GM12873 (cell line): ENCODE results near the gene LHB.

Source experiments
- TF ChIP-seq, protein P1 (sequence below): IDR thresholded peaks from 2 replicates; pipeline ENCODE4 v1.5.1; 2012; ENCODE audit warnings: low read depth, mild to moderate bottlenecking, moderate library complexity, low read length, control low read depth; ENCODE audit not compliant: insufficient read depth; ENCODE audit errors: missing control alignments

Gene LHB

GRCh38 chr19:48977061-48977460, 39.8 kb downstream of the LHB start:
- TF ChIP-seq, protein P1, sequence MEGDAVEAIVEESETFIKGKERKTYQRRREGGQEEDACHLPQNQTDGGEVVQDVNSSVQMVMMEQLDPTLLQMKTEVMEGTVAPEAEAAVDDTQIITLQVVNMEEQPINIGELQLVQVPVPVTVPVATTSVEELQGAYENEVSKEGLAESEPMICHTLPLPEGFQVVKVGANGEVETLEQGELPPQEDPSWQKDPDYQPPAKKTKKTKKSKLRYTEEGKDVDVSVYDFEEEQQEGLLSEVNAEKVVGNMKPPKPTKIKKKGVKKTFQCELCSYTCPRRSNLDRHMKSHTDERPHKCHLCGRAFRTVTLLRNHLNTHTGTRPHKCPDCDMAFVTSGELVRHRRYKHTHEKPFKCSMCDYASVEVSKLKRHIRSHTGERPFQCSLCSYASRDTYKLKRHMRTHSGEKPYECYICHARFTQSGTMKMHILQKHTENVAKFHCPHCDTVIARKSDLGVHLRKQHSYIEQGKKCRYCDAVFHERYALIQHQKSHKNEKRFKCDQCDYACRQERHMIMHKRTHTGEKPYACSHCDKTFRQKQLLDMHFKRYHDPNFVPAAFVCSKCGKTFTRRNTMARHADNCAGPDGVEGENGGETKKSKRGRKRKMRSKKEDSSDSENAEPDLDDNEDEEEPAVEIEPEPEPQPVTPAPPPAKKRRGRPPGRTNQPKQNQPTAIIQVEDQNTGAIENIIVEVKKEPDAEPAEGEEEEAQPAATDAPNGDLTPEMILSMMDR, result no peak

- TF ChIP-seq, protein P1, result no peak
Measured at GRCh38 chr19:48975947-48976847, 40.7 kb downstream of the LHB start.

GRCh38 chr19:48970923-48971395, 45.9 kb downstream of the LHB start:
- TF ChIP-seq, protein P1, result peak; percentile 99

- TF ChIP-seq, protein P1, result no peak
Measured at GRCh38 chr19:48970139-48970766, 46.6 kb downstream of the LHB start.

DNA sequence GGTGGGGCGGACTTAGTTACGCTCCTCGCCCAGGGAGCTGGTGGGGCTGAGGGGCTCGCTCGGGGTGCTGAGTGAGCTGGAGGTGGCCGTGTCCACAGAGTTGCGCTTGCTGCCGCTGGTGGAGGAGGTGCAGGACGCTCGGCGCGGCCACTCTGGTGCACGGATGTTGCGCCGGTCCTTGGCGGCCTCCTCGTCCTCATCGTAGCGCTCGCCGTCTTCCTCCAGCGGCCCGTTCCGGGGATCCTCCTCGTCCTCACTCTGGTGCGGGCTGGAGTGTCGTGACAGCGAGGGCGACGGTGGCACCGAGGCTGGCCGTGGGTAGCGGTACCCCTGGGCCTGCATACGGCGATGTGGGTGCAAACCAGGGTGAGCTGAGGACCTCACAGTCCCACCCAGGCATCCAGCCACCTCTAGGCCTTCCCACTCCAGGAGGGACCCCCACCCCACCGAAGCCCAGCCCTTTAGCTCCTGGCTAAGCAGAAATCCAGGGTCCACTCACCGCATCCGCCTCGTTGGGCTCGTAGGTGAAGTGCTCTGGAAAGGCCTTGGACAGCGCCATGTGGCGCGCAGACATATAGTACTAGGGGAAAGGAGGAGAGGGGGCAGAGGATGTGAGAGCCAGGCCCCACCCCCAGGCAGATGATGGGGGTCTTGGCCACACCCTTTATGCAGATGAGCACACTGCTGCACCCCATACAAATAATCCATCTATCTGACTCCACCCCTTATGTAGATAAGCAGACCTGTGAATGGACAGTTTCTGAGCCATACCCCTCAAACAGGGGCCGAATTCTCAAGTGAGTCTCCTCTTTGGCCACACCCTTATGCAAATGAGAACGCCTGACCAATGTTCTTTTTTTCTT, 47.4 kb downstream of the LHB start:
- TF ChIP-seq, protein P1, result no peak

GRCh38 chr19:48968813-48969218, 48.1 kb downstream of the LHB start:
- TF ChIP-seq, protein P1, result no peak

DNA sequence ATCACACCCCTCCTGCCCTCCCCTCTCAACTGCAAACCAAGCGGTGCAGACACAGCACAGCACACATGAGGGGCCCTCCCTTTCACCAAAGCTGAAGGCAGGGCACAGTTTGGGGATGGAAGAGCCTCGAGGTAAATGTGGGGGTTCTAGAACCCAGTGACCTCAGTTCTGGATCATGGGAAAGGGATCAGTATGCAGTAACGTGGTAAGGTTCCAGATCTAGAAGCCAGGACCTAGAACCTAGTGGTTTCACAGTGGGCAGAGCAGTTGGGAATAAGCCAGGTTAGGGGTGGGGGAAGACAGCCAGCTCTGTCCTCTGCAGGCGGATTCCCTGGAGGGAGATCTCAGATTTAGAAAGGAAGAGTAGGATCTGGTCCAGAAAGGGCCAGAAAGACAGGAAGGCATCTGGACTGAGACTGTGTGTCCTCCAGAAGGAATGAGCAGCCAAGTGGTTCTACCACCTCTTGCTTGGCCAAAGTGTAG, 48.7 kb downstream of the LHB start:
- TF ChIP-seq, protein P1, result no peak
